Measurements from ENCODE around the gene DISC1.

The DISC1 gene

DNA sequence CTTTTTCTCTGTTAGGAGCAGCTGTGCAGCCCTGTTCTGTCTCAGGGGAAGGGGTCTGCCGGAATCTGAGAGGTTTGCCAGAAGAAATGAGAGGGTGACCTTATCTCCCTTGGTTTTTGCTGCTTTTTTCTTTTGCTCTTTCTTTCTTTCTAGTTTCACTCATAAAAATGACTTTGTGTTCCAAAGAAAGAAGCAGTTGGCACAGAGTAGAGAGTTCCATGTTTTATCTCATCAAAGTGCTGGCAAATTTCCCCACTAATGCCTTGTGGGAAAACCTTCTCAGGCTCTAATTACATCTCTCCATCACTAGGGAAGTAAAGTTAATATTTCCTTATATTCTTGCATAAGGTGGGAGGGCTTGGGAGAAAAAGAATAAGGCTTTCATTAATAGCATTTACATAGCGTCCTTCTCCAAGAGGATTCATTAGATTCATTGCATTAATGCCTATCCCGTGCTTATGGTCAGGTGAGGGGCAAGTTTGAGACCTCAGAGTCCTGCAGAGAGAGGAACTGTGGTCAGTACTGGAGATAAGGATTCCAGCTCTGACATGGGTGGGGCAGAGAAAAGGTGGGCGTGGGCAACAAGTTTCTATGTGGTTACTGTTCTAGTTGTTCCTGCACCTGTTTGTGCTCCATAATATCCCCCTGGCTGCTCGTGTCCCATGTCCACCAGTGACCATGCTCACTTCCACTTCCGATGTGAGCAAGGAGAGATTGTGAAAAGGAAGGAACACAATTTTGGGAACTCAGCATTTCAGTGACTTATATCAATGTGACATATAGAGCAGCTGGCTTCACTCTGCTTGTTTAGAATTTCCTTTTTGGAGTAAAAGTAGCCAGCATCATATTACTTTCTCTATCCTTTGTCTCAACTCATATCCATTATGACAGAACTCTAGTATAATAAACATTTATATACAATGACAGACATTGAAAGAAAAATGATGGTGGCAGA lies 79.5 kb downstream of the DISC1 start:
- no peaks in the 10 kb centered on the region for H3K9me3 Mint-ChIP-seq
- peaks cover 8% of the 10 kb centered on the region for H3K27me3 Mint-ChIP-seq
- H3K4me3 Mint-ChIP-seq = no peak overlapping the region
- H3K4me1 Mint-ChIP-seq = no peaks in the 10 kb centered on the region
- H3K36me3 Mint-ChIP-seq (ENCODE audit: insufficient read depth) = no peaks in the 10 kb centered on the region
- ATAC-seq (replicated peaks; ENCODE audit: extremely low read depth, poor library complexity, severe bottlenecking) = no peak
- no peak for DNase-seq (ENCODE audit: low spot score in 2 of 2)
- H3K27ac Mint-ChIP-seq (ENCODE audit: low read depth) = no peak overlapping the region

DNA sequence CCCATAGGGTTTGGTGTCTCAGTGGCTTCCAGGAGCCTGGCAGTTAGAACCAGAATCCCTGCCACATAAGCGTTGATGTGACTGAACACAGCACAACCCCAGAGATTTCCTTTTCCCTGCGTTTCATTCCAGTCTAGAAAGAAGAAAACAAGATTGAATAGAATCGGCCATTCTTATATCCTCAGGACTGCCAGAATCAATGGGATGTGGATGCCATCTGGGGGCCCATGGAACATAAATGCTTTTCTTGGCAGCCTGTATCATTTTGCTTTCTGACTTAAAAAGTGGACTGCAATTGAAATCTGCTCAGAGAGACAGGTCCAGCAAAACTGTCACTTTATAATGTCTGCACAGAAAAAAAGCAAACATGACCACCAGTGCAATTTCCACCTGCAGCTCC lies 80.3 kb downstream of the DISC1 start:
- Mint-ChIP-seq H3K4me1 (no peaks in the 10 kb centered on the region), H3K9me3 (no peaks in the 10 kb centered on the region), H3K4me3 (no peak overlapping the region), H3K27me3 (peaks cover 8% of the 10 kb centered on the region), H3K27ac (ENCODE audit: low read depth) (no peak overlapping the region), H3K36me3 (ENCODE audit: insufficient read depth) (no peaks in the 10 kb centered on the region)
- ATAC-seq (replicated peaks; ENCODE audit: extremely low read depth, poor library complexity, severe bottlenecking) (no peak), DNase-seq (ENCODE audit: low spot score in 2 of 2) (no peak)

DNA sequence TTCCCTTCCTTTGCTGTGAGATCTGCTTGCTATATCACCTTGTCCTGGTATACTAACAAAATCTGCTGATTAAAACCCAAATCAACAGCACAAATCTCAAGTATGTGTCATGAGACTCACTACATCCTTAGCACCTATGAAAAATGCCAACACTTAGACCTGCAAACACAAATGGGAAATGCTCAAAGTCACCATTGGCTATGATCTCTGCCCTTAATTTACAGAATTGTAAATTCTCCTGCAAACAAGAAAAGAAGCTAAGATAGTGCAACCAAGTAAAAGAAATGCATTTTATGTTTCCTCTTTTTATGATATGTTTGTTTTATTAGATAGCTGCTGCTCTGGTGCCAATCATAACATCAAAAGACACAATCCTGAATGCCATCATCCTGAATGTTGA lies 80.8 kb downstream of the DISC1 start:
- Mint-ChIP-seq H3K4me3 (no peak overlapping the region), H3K36me3 (ENCODE audit: insufficient read depth) (no peaks in the 10 kb centered on the region), H3K4me1 (no peaks in the 10 kb centered on the region), H3K27me3 (peaks cover 8% of the 10 kb centered on the region), H3K9me3 (no peaks in the 10 kb centered on the region), H3K27ac (ENCODE audit: low read depth) (no peak overlapping the region)
- no peak for DNase-seq (ENCODE audit: low spot score in 2 of 2)
- no peak for ATAC-seq (replicated peaks; ENCODE audit: extremely low read depth, poor library complexity, severe bottlenecking)

DNA sequence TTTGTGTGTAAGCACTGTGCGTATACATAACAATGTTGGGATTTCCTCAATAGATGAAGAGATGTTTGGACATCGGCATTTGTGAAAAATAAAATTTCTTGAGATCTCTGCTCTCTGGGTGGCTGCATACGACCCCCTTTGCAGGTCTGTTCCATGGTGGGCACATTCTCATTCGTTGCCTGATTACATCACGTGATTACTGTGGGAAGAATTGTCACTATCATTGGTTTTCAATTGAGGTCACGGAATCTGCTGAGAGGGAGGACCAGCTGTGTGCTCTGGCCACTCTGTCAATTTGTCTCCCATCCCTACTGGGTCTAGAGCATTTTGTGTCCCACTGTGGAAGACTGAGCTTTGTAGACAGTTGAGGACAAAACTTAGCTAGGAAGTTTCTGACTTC lies 81.8 kb downstream of the DISC1 start:
- H3K27me3 Mint-ChIP-seq = peaks cover 7% of the 10 kb centered on the region
- ATAC-seq (replicated peaks; ENCODE audit: extremely low read depth, poor library complexity, severe bottlenecking) (no peak), DNase-seq (ENCODE audit: low spot score in 2 of 2) (no peak)

DNA sequence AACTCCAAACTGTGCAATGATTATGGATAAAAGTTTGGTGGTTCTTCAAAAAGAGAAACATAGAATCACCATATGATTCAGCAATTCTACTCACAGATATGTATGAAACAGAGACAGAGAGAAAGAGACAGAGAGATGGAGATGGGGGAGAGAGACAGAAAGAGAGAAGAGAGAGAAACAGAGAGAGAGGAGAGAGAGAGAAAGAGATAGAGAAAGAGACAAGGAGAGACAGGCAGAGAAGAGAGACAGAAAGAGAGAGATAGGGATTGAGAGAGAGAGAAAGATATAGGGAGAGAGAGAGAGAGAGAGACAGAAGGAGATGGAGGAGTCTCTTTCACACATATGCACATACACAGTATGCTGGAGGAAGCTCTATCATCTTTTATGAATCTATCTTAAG lies 87.8 kb downstream of the DISC1 start:
- Mint-ChIP-seq H3K4me1 (no peaks in the 10 kb centered on the region), H3K9me3 (peaks cover 10% of the 10 kb centered on the region), H3K36me3 (ENCODE audit: insufficient read depth) (no peaks in the 10 kb centered on the region), H3K4me3 (no peak overlapping the region), H3K27me3 (peaks cover 8% of the 10 kb centered on the region), H3K27ac (ENCODE audit: low read depth) (no peak overlapping the region)
- no peak for ATAC-seq (replicated peaks; ENCODE audit: extremely low read depth, poor library complexity, severe bottlenecking)
- no peak for DNase-seq (ENCODE audit: low spot score in 2 of 2)

More for the DNA sequence above, 81.8 kb downstream of the DISC1 start:
- no peak overlapping the region for H3K27ac Mint-ChIP-seq (ENCODE audit: low read depth)
- no peak overlapping the region for H3K4me3 Mint-ChIP-seq
- H3K9me3 Mint-ChIP-seq = peaks cover 9% of the 10 kb centered on the region
- no peaks in the 10 kb centered on the region for H3K4me1 Mint-ChIP-seq
- H3K36me3 Mint-ChIP-seq (ENCODE audit: insufficient read depth) = no peaks in the 10 kb centered on the region

DNA sequence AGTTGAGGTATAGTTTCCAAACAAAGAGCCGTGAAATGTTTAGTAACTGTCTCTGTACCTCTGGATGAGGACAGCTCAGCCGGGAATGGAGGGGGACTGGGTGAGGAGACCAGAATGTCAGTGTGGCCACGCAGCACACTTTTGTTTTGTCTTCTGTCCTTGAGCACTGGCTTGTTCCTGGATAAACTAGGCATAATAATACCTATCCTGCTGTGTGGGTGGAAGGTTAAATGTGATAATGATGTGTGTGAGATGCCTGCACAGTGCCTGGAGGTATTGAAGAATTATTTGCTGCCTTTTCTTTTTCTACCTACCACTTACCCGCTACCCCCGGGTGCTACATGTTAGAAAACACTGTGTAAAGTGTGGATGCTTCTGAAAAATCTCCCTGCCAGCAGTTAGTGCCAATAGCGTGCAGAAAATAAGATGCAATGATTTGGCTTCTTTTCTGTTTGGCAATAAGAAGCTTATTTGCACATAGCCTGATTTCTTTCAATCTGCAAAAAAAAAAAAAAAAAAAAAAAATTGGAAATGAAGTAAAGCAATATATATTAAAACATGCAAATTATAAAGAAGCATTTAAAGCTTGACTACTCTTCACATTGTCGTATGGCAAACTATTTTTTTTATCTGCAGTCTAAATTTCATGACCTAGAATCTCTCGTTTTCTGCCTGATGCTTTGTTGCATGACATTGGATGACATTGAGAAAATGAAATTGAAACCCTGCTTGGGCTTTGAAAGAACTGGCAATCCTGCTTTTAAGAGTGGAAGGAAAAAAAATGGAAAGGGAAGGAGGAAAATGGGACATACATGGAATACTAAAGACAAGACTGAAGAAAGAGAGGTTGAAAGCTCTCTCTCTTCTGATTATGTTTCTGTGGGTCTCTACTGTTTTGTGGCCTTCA lies 89.5 kb downstream of the DISC1 start:
- Mint-ChIP-seq H3K36me3 (ENCODE audit: insufficient read depth) (no peaks in the 10 kb centered on the region), H3K4me1 (no peaks in the 10 kb centered on the region), H3K27me3 (peaks cover 8% of the 10 kb centered on the region), H3K4me3 (no peak overlapping the region), H3K9me3 (peaks cover 10% of the 10 kb centered on the region), H3K27ac (ENCODE audit: low read depth) (no peak overlapping the region)
- DNase-seq (ENCODE audit: low spot score in 2 of 2) = no peak
- no peak for ATAC-seq (replicated peaks; ENCODE audit: extremely low read depth, poor library complexity, severe bottlenecking)

DNA sequence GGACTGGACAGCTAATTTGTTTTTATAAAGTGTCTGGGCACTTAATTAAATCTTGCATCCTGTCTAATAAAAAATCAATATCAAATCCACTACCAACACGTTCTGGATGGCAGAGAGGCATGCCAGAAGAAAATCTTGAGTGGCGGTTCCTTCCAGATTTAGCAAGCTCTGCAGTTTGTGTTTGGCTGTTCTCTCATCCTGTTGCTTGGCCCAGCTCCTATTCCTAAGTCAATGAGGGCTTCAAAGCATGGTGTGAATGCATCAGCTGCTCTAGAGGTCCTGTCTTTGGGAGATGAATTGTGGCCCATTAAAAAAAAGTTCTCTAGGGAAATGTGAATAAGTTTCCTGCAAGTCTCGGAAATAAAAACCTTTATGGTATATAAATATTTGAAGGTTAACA lies 90.3 kb downstream of the DISC1 start:
- Mint-ChIP-seq H3K4me3 (no peak overlapping the region), H3K9me3 (peaks cover 10% of the 10 kb centered on the region), H3K27me3 (peaks cover 8% of the 10 kb centered on the region), H3K36me3 (ENCODE audit: insufficient read depth) (no peaks in the 10 kb centered on the region), H3K27ac (ENCODE audit: low read depth) (no peak overlapping the region), H3K4me1 (no peaks in the 10 kb centered on the region)
- DNase-seq (ENCODE audit: low spot score in 2 of 2) (no peak), ATAC-seq (replicated peaks; ENCODE audit: extremely low read depth, poor library complexity, severe bottlenecking) (no peak)

DNA sequence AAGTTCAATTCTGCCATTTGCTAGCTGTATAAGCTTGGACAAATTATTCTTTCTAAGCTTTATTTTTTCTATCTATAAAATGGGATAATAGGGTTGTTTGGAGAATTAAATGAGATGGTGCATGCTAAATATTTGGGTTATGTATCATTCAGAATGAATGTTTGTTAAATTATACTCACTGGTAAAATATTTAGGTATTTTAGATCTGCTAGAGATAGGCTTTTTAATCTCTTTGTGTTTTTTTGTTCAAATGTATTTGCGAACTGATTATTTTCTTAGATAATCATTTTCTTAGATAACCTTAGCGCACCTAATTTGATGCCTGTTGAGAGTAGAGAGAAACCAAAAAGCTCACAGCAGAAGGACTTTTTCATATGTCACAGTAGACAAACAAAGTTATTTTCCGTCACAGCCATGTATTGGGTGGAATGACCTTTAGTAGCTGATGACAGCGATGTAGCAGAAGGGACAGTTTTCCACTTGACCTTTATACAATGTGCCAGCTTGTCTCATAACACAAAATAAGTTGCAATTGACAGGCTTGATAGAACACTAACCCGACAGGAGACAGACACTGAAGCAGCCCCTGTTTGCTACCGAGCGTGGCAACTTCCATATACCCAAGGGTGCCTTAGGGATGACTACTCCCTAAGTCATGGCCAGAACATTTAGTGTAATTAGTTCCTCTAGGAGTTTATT lies 93.0 kb downstream of the DISC1 start:
- DNase-seq (ENCODE audit: low spot score in 2 of 2) (no peak), ATAC-seq (replicated peaks; ENCODE audit: extremely low read depth, poor library complexity, severe bottlenecking) (no peak)
- Mint-ChIP-seq H3K4me1 (no peaks in the 10 kb centered on the region), H3K27ac (ENCODE audit: low read depth) (no peak overlapping the region), H3K9me3 (no peaks in the 10 kb centered on the region), H3K36me3 (ENCODE audit: insufficient read depth) (no peaks in the 10 kb centered on the region), H3K4me3 (no peak overlapping the region), H3K27me3 (no peaks in the 10 kb centered on the region)

DNA sequence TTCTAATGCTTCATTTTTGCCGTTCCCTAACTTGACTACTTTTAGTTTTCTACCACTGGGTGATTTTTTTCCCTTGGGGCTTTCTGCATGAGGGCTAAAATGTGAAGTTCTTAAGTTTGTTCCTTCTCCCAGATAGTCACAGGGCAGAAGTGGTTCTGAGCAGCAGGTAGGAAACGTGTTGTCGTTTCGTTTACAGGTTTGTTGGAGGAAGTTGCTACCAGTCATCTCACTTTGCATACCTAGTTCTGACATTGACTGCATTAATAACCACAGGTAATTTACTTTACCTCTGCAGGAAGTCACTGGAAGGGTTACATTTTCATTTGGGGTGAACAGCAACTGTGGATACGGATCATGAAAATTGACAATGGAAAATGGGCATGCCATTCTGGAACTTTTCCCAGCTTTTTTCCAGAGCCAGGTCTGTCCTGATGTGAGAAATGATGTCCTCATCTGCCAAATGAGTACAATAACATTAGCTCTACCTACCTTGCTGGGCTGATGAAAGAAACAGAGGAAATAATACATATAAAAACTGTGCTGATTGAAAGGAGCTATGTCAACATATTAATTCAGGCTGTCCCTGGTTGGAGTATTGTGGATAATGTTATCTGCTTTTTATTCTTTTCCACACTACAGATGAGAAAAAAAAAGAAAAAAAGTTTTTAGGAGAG lies 94.2 kb downstream of the DISC1 start:
- ATAC-seq (replicated peaks; ENCODE audit: extremely low read depth, poor library complexity, severe bottlenecking) = no peak
- H3K9me3 Mint-ChIP-seq = no peaks in the 10 kb centered on the region
- no peak for DNase-seq (ENCODE audit: low spot score in 2 of 2)
- no peak overlapping the region for H3K4me3 Mint-ChIP-seq
- H3K36me3 Mint-ChIP-seq (ENCODE audit: insufficient read depth) = no peaks in the 10 kb centered on the region
- H3K4me1 Mint-ChIP-seq = peaks cover 8% of the 10 kb centered on the region
- no peak overlapping the region for H3K27ac Mint-ChIP-seq (ENCODE audit: low read depth)
- no peaks in the 10 kb centered on the region for H3K27me3 Mint-ChIP-seq

DNA sequence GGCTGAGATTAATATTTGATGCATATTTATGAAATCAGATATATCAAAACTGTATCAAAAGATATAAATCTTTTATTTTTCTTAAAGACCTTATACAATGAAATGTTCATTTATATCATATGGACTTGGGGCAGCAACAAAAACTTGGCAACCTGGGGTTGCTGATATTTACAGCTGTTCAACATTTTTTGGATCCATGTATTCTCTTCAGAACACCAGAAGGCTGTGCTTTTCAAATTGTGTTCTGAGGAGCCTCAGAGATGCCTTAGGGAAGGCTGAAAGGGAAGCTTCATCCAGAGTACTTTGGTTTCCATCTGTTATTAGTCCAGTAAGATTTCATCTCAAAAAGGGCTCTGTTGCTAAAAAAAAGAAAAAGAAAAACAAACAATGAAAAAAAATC lies 94.8 kb downstream of the DISC1 start:
- no peaks in the 10 kb centered on the region for H3K36me3 Mint-ChIP-seq (ENCODE audit: insufficient read depth)
- no peak for DNase-seq (ENCODE audit: low spot score in 2 of 2)
- no peak overlapping the region for H3K4me3 Mint-ChIP-seq
- ATAC-seq (replicated peaks; ENCODE audit: extremely low read depth, poor library complexity, severe bottlenecking) = no peak
- H3K27me3 Mint-ChIP-seq = no peaks in the 10 kb centered on the region
- no peak overlapping the region for H3K27ac Mint-ChIP-seq (ENCODE audit: low read depth)
- H3K4me1 Mint-ChIP-seq = peaks cover 9% of the 10 kb centered on the region
- H3K9me3 Mint-ChIP-seq = no peaks in the 10 kb centered on the region

DNA sequence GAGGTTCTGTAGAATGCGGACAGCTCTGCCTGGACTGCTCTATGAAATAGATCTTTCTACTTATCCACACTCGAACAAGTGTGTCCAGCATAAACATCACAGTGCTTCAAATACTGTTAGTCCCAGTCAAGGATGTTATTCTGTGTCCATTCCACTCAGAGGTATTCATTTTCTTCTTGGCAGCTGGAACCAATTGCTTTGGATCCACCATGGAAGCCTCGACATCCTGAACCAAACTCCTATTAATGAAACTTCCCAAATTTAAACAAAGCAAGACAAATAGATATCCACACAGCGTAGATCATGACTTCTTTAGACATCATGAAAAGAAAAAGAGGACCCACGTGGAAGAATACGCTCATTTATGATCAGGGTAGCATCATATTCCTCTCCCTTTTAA lies 95.8 kb downstream of the DISC1 start:
- Mint-ChIP-seq H3K27ac (ENCODE audit: low read depth) (no peak overlapping the region), H3K4me3 (no peak overlapping the region), H3K4me1 (peaks cover 9% of the 10 kb centered on the region), H3K9me3 (no peaks in the 10 kb centered on the region), H3K27me3 (no peaks in the 10 kb centered on the region), H3K36me3 (ENCODE audit: insufficient read depth) (no peaks in the 10 kb centered on the region)
- ATAC-seq (replicated peaks; ENCODE audit: extremely low read depth, poor library complexity, severe bottlenecking) (no peak), DNase-seq (ENCODE audit: low spot score in 2 of 2) (no peak)

DNA sequence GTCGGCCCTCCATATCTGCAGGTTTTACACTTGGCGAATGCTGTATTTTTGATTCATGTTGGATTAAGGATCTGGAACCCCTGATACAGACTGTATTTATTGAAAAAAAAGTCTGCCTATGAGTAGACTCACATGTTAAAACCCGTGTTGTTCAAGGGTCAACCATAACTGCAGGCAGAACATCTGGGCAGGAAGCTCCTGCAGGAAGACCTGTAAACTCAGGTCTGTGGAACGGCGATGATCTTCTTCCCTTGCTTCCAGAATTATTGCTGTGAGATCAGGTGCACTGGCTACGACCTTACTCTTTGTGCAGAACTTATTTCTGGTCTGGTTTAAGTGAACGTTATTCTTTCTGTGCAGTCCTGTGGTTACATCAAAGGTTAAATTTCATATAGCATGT lies 96.6 kb downstream of the DISC1 start:
- H3K27me3 Mint-ChIP-seq = no peaks in the 10 kb centered on the region
- no peak overlapping the region for H3K4me3 Mint-ChIP-seq
- H3K4me1 Mint-ChIP-seq = peaks cover 9% of the 10 kb centered on the region
- no peaks in the 10 kb centered on the region for H3K9me3 Mint-ChIP-seq
- DNase-seq (ENCODE audit: low spot score in 2 of 2) (no peak), ATAC-seq (replicated peaks; ENCODE audit: extremely low read depth, poor library complexity, severe bottlenecking) (no peak)
- H3K36me3 Mint-ChIP-seq (ENCODE audit: insufficient read depth) = no peaks in the 10 kb centered on the region
- H3K27ac Mint-ChIP-seq (ENCODE audit: low read depth) = no peak overlapping the region

Data from central memory CD8-positive, alpha-beta T cell (primary cell).